ENCODE measurements around the gene CLDN11. TPM values are rescaled to one million over a fixed set of nuclear protein-coding genes. Genes with fewer than 3 reads are reported as not detected.

CLDN11 gene
- total and polyA plus RNA-seq, 10 of the 15 experiments (the other 5 are each of a cell fraction or from before 2014, with no cell fraction given) = 0.15 TPM; not detected in 9

- ATAC-seq (no peak), DNase-seq (ENCODE audit: low read depth, low spot score) (no peak), FAIRE-seq (no peak)
- ChIA-PET POLR2A (no interaction called here), CTCF (interaction anchor here (0.6 to 1.9 kb wide), 3 partner anchors 9 to 110 kb away, joined by 3 to 5 read pairs (median 3); no protein-coding TSS in a partner anchor), SMC1A (ENCODE audit: uncharacterized antibody, unreplicated experiment) (interaction anchor here (1.1 kb wide), 1 partner anchor 205 kb away, joined by 3 read pairs; no protein-coding TSS in a partner anchor), RAD21 (ENCODE audit: unreplicated experiment) (no interaction called here)
- Histone ChIP-seq H3K79me2 (ENCODE audit: control insufficient read depth, insufficient read depth, low read length) (no peaks in the 10 kb centered on the region), H4K20me1 (ENCODE audit: control insufficient read depth, insufficient read depth) (no peaks in the 10 kb centered on the region; the same call in 1 of the 2 replicates), H3K4me1 (ENCODE audit: control insufficient read depth, insufficient read depth, low read length) (peaks cover 3% of the 10 kb centered on the region; the same call in 1 of the 2 replicates), H2AFZ (ENCODE audit: control insufficient read depth, low read depth, low read length) (no peak overlapping the region), H3K36me3 (ENCODE audit: control insufficient read depth in 2 of 2, insufficient read depth in 2 of 2, low read length in 1 of 2) (no peaks in the 10 kb centered on the region), H3K4me3 (no peak overlapping the region), H3K27me3 (replicated peaks in 1 of 2; ENCODE audit: control insufficient read depth in 2 of 2, insufficient read depth in 2 of 2, low read length in 1 of 2) (peaks cover 11 to 19% of the 10 kb centered on the region in 2 experiments; a peak in 3 of 4 replicates), H3K27ac (ENCODE audit: control insufficient read depth, insufficient read depth) (no peak overlapping the region), H3K9ac (ENCODE audit: control insufficient read depth, insufficient read depth, low read length) (no peak overlapping the region), H3K9me3 (replicated peaks; ENCODE audit: control insufficient read depth, insufficient read depth, low read length) (no peaks in the 10 kb centered on the region), H3K4me2 (ENCODE audit: control insufficient read depth, insufficient read depth) (no peak overlapping the region)
- in situ Hi-C loops (cut with MboI) = loop anchor here (5.0 kb wide), 1 partner anchor 264 kb away; no protein-coding TSS in a partner anchor
- no TSS peak for BruUV-seq (replicated peaks)
- TF ChIP-seq FOXK2 (IDR thresholded peaks at IDR 0.05) (no peak), MTA2 (IDR thresholded peaks at IDR 0.05; ENCODE audit: low read depth) (no peak), ESRRA (IDR thresholded peaks at IDR 0.05; ENCODE audit: low read length) (no peak), SREBF2 (IDR thresholded peaks at IDR 0.05; ENCODE audit: low read length) (no peak), PBX3 (IDR thresholded peaks at IDR 0.05; ENCODE audit: insufficient replicate concordance, low read depth, low read length) (no peak), RUNX3 (IDR thresholded peaks at IDR 0.05; ENCODE audit: low read length) (no peak), MEF2B (IDR thresholded peaks at IDR 0.05; ENCODE audit: partially characterized antibody, poor library complexity, severe bottlenecking) (no peak), PKNOX1 (IDR thresholded peaks at IDR 0.05) (no peak), DPF2 (IDR thresholded peaks at IDR 0.05) (no peak), EGR1 (IDR thresholded peaks at IDR 0.05; ENCODE audit: borderline replicate concordance in 1 of 2, low read depth in 2 of 2, low read length in 2 of 2) (no peak), ZNF622 (IDR thresholded peaks at IDR 0.05) (no peak), WRNIP1 (IDR thresholded peaks at IDR 0.05; ENCODE audit: borderline replicate concordance, low read depth, low read length) (no peak)
- 74% methylated on average over 8 of the region's 8 CpGs for WGBS (ENCODE audit: insufficient coverage, insufficient replicate concordance, low lambda C conversion rate, missing lambda C conversion rate)
- intact Hi-C loops (cut with micrococcal nuclease; ENCODE audit: unreplicated experiment) = no loop called here
Observed at GRCh38 chr3:170423001-170423615, 4.4 kb downstream of the CLDN11 start.
